Small intestine (tissue), 7 donors: Measurements from ENCODE around the gene ADH4. TPM values are rescaled to one million over a fixed set of nuclear protein-coding genes. Genes with fewer than 3 reads are reported as not detected.
A peak's percentile ranks its signal among the peaks of the same experiment; 100 is the strongest.

Source experiments
- DNase-seq, 2 donors: peaks; one replicate each; pipeline versions ENCODE4 v3.0.0 to v3.0.0-alpha.2; 2013
- FAIRE-seq: peaks from 2 replicates; lab custom pipeline; 2012; peaks lifted over from hg19 to GRCh38; lab: Jason Lieb, UNC
- H3K27ac ChIP-seq, 3 donors: one replicate each; pipeline ENCODE4 v1.5.1; 2013; ENCODE audit warnings: low read length in 2 of 3, mild to moderate bottlenecking in 2 of 3, control low read depth in 1 of 3, inconsistent platforms in 1 of 3, low read depth in 1 of 3, moderate library complexity in 1 of 3
- H3K27me3 ChIP-seq, 3 donors: one replicate each; pipeline ENCODE4 v1.6.1; 2013; ENCODE audit warnings: low read length in 3 of 3, inconsistent platforms in 1 of 3; ENCODE audit not compliant: control insufficient read depth in 3 of 3, insufficient read depth in 3 of 3
- H3K36me3 ChIP-seq, 3 donors: one replicate each; pipeline ENCODE4 v1.6.1; 2013; ENCODE audit warnings: low read length in 3 of 3, inconsistent platforms in 1 of 3, low read depth in 1 of 3, mild to moderate bottlenecking in 1 of 3, moderate library complexity in 1 of 3; ENCODE audit not compliant: control insufficient read depth in 3 of 3, insufficient read depth in 2 of 3
- H3K4me1 ChIP-seq, 3 donors: one replicate each; pipeline ENCODE4 v1.6.1; 2013; ENCODE audit warnings: low read length in 2 of 3, inconsistent platforms in 1 of 3, low read depth in 1 of 3, mild to moderate bottlenecking in 1 of 3, moderate library complexity in 1 of 3; ENCODE audit not compliant: control insufficient read depth in 3 of 3, insufficient read depth in 2 of 3
- H3K4me3 ChIP-seq, 3 donors: one replicate each; pipeline ENCODE4 v1.5.1; 2013; ENCODE audit warnings: low read length in 3 of 3, control low read depth in 1 of 3, inconsistent platforms in 1 of 3, low read depth in 1 of 3, mild to moderate bottlenecking in 1 of 3, moderate library complexity in 1 of 3
- H3K9me3 ChIP-seq, 2 donors: one replicate each; pipeline ENCODE4 v1.6.1; 2013; ENCODE audit warnings: low read depth in 1 of 2, low read length in 1 of 2; ENCODE audit not compliant: control insufficient read depth in 2 of 2, insufficient read depth in 1 of 2
- WGBS, 3 donors: extraction: QIAGEN DNeasy Blood & Tissue Kit; methylation state at CpG; one replicate each; pipeline ENCODE4 v1.1.7; 2013; 5-methylcytosine and 5-hydroxymethylcytosine counted together
- polyA plus RNA-seq, 4 donors: library from polyadenylated mRNA; stranded (reverse) in 3 of 4; unstranded in 1 of 4; fragments of 200-250 nt in 3 of 4; fragments of 120-200 nt in 1 of 4; gene quantifications; one replicate each; pipeline versions ENCODE4 v1.2.1 to v1.2.3, GENCODE V29; 2013
- donor health status: healthy with polysubstance abuse.
- donor health status: control.
- donor health status: control.
- donor health status: Bipolar disorder and iron deficiency.
- donor health status: healthy.

ADH4 gene
- polyA plus RNA-seq, 4 donors, result 7.5 to 91.2 (median 40.0) TPM

DNA sequence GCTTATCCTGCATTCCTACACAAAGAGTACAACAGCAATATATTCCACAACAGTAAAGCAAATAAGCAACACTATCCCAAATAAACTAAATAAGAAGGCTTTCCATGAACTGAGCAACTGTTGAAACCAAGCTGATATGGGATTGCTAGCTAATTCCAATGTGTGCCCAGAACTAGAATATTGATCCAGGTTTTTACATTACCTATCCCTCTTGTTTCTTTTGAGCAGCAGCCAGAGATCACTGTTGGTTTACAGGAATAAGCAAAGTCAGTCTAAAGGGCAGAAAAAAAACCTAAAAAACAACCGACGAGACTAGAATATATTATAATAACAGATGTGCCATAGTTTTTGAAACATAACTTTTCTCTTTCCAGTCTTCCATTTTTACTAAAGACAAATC, 22.4 kb upstream of the ADH4 start:
- no peaks in the 10 kb centered on the region for H3K9me3 ChIP-seq
- WGBS, 3 donors, result 59 to 76% (median 68%) methylated on average over 2 of the region's 2 CpGs
- H3K27ac ChIP-seq, result no peak overlapping the region
- H3K4me3 ChIP-seq, result no peak overlapping the region
- no peaks in the 10 kb centered on the region for H3K27me3 ChIP-seq
- H3K36me3 ChIP-seq, result no peaks in the 10 kb centered on the region
- FAIRE-seq, result no peak
- no peaks in the 10 kb centered on the region for H3K4me1 ChIP-seq
- DNase-seq, result no peak

DNA sequence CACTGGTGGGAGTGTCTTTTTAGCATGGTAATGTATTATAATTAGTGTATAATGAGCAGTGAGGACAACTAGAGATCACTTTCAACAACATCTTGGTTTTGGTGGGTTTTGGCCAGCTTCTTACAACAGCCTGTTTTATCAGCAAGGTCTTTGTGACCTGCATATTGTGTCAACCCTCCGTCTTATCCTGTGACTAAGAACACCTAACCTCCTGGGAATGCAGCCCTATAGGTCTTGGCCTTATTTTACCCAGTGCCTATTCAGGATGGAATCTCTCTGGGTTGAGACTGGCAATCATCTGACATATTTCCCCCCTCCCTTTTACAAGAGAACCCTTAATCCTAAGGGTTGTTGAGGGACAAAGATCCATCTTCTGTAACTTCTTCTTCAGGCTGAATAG, 21.9 kb upstream of the ADH4 start:
- Histone ChIP-seq H3K27me3 (no peaks in the 10 kb centered on the region), H3K36me3 (no peaks in the 10 kb centered on the region), H3K4me1 (no peaks in the 10 kb centered on the region), H3K9me3 (no peaks in the 10 kb centered on the region), H3K27ac (no peak overlapping the region), H3K4me3 (no peak overlapping the region)
- DNase-seq (no peak), FAIRE-seq (no peak)
- WGBS, 3 donors, result 72 to 91% (median 88%) methylated on average over 1 of the region's 1 CpG

DNA sequence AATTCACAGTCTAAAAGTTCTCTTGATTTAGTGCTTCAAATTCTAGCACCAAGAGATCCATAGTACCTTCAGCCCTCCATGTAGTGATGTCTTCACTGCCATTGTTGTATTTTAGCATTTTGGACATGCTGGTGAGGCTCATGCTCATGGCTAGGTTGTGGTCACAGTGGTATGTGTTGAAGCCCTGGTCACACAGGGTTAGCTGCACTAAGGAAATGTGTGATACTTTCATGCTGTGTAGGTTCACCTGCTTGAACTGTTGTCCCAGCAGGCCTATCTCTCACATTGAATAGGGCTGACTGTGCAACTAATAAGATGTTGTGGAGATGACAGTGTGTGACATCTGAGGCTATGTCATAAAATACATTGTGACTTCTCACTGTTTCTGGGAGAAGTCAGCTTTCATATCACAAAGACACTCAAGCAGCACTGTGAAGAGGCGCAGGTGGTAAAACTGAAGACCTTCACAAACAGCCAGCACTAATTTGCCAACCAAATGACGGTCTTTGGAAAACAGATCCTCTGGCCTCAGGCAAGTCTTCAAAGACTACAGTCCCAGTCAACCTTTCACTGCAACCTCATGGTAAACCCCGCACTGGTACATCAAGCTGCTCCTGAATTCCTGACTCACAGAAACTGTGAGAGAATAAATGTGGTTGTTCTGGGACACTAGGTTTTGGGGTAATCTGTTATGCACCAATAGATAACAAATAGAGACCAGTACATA, 17.4 kb upstream of the ADH4 start:
- no peak for FAIRE-seq
- Histone ChIP-seq H3K27ac (no peak overlapping the region), H3K27me3 (no peaks in the 10 kb centered on the region), H3K4me3 (no peak overlapping the region), H3K4me1 (peaks cover 0 to 7% (median 0%) of the 10 kb centered on the region in 3 donors), H3K9me3 (no peaks in the 10 kb centered on the region), H3K36me3 (no peaks in the 10 kb centered on the region)
- DNase-seq, result peak in 1 of 2 donors; percentile 44
- 94 to 99% (median 96%) methylated on average over 3 of the region's 3 CpGs for WGBS, 3 donors

DNA sequence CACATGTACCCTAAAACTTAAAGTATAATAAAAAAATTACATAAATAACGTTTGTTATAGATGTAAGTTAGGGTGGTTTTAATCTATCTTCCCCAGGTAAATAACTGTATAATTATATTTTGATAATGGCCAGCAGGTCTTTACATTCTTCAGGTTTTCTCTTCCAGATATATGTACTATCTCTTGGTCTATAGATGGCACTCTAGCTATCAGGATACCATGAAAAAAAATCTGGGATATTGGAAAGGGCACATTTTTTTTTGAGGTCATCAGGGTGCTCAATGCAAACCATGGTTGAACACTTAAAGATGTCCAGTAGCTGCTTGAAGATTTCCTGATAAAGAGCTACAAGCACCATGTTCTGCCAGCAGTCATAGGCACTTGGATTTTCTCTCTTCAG, 15.6 kb upstream of the ADH4 start:
- FAIRE-seq (no peak), DNase-seq (no peak)
- 25 to 53% (median 44%) methylated on average over 1 of the region's 1 CpG for WGBS, 3 donors
- no peak overlapping the region for H3K4me3 ChIP-seq
- H3K9me3 ChIP-seq, result no peaks in the 10 kb centered on the region
- H3K4me1 ChIP-seq, result peaks cover 0 to 7% (median 0%) of the 10 kb centered on the region in 3 donors
- H3K36me3 ChIP-seq, result no peaks in the 10 kb centered on the region
- H3K27ac ChIP-seq, result no peak overlapping the region
- H3K27me3 ChIP-seq, result no peaks in the 10 kb centered on the region

DNA sequence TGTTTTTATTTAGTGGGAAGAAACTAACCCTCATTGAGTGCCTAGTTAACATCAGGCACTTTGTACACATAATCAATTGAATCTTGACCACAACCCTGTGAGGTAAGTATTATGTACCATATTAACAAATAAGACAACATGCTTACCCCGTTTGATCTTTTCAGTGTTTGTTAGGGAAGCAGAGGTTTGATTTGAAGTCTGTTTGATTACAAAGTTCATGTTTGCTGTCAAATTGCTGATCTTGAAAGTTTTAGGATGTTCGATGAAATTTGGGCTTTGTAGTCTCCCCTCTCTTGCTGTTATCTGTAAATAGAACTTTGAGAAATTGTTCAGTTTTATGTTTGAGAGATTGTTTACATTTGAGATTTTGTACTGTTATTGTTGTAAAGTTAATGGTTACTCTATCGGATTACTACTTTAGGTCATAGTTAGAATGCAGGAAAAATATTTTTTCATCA, 13.4 kb upstream of the ADH4 start:
- no peaks in the 10 kb centered on the region for H3K27me3 ChIP-seq
- no peaks in the 10 kb centered on the region for H3K36me3 ChIP-seq
- H3K27ac ChIP-seq, result no peak overlapping the region
- FAIRE-seq, result peak; percentile 92
- no peaks in the 10 kb centered on the region for H3K9me3 ChIP-seq
- WGBS, 3 donors, result 6 to 31% (median 31%) methylated on average over 3 of the region's 3 CpGs
- DNase-seq, result peak; percentile 41 to 83
- peaks cover 0 to 14% (median 0%) of the 10 kb centered on the region in 3 donors for H3K4me1 ChIP-seq
- H3K4me3 ChIP-seq, result no peak overlapping the region

DNA sequence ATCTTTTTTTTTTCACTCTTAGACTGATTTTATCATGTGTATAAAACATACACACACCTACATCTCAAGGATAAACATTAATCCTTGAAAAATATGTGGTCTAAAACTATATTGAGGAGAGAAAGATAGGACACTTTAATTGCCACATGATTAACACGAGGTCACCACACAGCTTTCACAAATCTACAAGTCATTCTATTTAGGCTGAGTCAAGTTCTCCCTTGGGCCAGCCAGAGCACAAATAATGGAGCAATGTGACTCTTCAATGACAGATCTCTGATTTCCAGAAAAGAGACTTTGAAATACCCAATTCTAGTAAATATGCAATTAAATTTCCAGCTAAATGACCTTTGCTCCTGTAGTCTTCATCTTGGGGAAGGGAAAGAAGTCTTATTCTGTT, 12.9 kb upstream of the ADH4 start:
- H3K27me3 ChIP-seq, result no peaks in the 10 kb centered on the region
- H3K9me3 ChIP-seq, result no peaks in the 10 kb centered on the region
- peaks cover 0 to 18% (median 0%) of the 10 kb centered on the region in 3 donors for H3K4me1 ChIP-seq
- no peak for FAIRE-seq
- no peak overlapping the region for H3K4me3 ChIP-seq
- peak; percentile 32 to 61 for DNase-seq
- 10 to 36% (median 11%) methylated on average over 1 of the region's 1 CpG for WGBS, 3 donors
- no peaks in the 10 kb centered on the region for H3K36me3 ChIP-seq
- peak overlapping the region in 1 of 3 donors; percentile 44 for H3K27ac ChIP-seq

DNA sequence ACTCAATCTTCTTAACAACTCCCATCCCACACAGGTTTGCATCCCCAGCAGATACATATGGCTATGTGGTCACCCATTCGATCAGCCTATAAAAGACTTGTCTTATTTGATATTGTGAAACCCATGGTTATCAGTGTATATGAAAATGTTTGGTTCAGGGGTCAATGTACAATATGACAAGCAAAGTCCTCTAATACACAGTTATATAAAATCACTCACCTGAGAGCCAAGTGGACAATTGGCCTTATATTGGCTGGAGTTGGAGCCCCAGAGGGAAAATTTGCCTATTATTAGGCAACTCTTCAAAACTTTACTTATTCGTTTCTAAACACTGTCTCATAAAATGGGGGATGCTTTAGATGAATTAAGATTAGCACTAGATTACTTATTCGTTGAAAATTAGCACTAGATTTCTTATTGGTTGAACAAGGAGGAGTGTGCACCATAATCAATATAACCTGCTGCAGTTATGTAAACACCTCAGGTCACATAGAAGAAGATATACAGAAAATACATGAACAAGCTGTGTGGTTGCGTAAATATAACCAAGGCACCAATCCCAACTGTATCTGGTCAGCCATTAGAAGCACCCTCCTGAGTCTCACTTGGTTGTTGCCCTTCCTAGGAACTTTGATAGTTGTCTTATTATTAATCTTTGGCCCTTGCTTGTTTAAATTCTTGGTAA, 10.7 kb upstream of the ADH4 start:
- peak overlapping the region in 1 of 3 donors; percentile 50 for H3K27ac ChIP-seq
- H3K36me3 ChIP-seq, result no peaks in the 10 kb centered on the region
- H3K27me3 ChIP-seq, result no peaks in the 10 kb centered on the region
- H3K9me3 ChIP-seq, result peaks cover 0 to 4% of the 10 kb centered on the region in 2 donors
- 54 to 82% (median 56%) methylated on average over 4 of the region's 4 CpGs for WGBS, 3 donors
- FAIRE-seq (no peak), DNase-seq (peak in 1 of 2 donors; percentile 88)
- peaks cover 0 to 25% (median 3%) of the 10 kb centered on the region in 3 donors for H3K4me1 ChIP-seq
- no peak overlapping the region for H3K4me3 ChIP-seq

DNA sequence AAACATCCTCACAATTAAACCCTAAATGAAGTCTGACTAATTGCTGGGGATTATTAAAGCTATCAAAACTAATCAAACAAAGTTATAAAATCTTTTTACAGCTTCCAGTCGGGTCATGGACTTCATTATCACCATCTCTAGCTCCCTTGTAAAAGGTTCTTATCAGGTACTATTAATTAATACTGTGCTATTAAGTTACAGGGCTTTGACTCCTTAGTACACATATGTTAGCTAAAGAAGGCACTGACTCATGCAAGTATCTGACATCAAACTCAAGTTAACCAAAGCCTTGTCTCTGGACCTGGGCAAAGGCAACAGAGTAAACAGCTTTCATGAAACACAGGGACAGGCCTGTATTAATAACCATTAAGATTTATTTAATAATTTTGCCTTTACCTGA, 7.9 kb upstream of the ADH4 start:
- FAIRE-seq, result no peak
- no peaks in the 10 kb centered on the region for H3K27me3 ChIP-seq
- no peak overlapping the region for H3K4me3 ChIP-seq
- H3K27ac ChIP-seq, result peak overlapping the region in 1 of 3 donors; percentile 60
- peaks cover 0 to 4% of the 10 kb centered on the region in 2 donors for H3K9me3 ChIP-seq
- peaks cover 0 to 34% (median 3%) of the 10 kb centered on the region in 3 donors for H3K4me1 ChIP-seq
- 2 to 32% (median 3%) methylated on average over 1 of the region's 1 CpG for WGBS, 3 donors
- DNase-seq, result peak; percentile 46 to 93
- no peaks in the 10 kb centered on the region for H3K36me3 ChIP-seq
